Endothelial cell of umbilical vein (primary cell): ENCODE data around the gene SMAD1.

Source experiments
- EZH2 ChIP-seq: IDR thresholded peaks from 2 replicates; pipeline ENCODE4 v1.6.1; 2012; ENCODE audit warnings: borderline replicate concordance, low read depth, mild to moderate bottlenecking, moderate library complexity, low read length, inconsistent platforms; ENCODE audit not compliant: severe bottlenecking
- MAX ChIP-seq: IDR thresholded peaks from 2 replicates; pipeline ENCODE4 v1.6.1; 2011; ENCODE audit not compliant: insufficient read depth, insufficient read length
- TF ChIP-seq, protein P1 (sequence below), 2 donors: IDR thresholded peaks; 1 replicate in 1 of 2; 2 replicates in 1 of 2; pipeline ENCODE4 v1.5.1; 2011; ENCODE audit warnings: low read length in 2 of 2, mild to moderate bottlenecking in 2 of 2, moderate library complexity in 2 of 2, control low read depth in 1 of 2, inconsistent platforms in 1 of 2, low read depth in 1 of 2; ENCODE audit not compliant: insufficient read depth in 1 of 2; ENCODE audit errors: extremely low read depth in 1 of 2

DNA sequence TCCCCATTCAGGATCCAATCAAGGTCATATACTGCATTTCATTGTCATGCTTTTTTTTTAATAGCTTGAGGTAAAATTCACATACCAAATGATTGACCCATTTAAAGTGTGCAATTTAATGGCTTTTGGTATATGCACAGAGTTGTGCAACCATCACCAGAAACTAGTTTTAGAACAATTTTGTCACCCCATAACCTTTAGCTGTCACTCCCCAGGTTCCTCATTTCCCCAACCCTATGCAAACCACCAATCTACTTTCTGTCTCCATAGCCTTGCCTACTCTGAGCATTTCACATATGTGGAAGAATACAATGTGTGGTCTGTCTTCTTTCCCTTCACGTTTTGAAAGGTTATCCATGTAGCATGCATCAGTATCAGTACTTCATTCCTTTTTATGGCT, 1.4 kb upstream of the SMAD1 start:
- TF ChIP-seq, protein P1, sequence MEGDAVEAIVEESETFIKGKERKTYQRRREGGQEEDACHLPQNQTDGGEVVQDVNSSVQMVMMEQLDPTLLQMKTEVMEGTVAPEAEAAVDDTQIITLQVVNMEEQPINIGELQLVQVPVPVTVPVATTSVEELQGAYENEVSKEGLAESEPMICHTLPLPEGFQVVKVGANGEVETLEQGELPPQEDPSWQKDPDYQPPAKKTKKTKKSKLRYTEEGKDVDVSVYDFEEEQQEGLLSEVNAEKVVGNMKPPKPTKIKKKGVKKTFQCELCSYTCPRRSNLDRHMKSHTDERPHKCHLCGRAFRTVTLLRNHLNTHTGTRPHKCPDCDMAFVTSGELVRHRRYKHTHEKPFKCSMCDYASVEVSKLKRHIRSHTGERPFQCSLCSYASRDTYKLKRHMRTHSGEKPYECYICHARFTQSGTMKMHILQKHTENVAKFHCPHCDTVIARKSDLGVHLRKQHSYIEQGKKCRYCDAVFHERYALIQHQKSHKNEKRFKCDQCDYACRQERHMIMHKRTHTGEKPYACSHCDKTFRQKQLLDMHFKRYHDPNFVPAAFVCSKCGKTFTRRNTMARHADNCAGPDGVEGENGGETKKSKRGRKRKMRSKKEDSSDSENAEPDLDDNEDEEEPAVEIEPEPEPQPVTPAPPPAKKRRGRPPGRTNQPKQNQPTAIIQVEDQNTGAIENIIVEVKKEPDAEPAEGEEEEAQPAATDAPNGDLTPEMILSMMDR (IDR thresholded peaks at IDR 0.05; ENCODE audit: extremely low read depth in 1 of 2, insufficient read depth in 1 of 2, low read depth in 1 of 2, low read length in 2 of 2): no peak
- TF ChIP-seq EZH2: no peak
- no peak for TF ChIP-seq MAX
